ENCODE data around the gene SERP2. TPM values are rescaled to one million over a fixed set of nuclear protein-coding genes. Genes with fewer than 3 reads are reported as not detected.

SERP2 gene
- total and polyA plus RNA-seq, 2 of the 13 experiments (the other 11 are each of a cell fraction or from before 2014, with no cell fraction given): not detected

DNA sequence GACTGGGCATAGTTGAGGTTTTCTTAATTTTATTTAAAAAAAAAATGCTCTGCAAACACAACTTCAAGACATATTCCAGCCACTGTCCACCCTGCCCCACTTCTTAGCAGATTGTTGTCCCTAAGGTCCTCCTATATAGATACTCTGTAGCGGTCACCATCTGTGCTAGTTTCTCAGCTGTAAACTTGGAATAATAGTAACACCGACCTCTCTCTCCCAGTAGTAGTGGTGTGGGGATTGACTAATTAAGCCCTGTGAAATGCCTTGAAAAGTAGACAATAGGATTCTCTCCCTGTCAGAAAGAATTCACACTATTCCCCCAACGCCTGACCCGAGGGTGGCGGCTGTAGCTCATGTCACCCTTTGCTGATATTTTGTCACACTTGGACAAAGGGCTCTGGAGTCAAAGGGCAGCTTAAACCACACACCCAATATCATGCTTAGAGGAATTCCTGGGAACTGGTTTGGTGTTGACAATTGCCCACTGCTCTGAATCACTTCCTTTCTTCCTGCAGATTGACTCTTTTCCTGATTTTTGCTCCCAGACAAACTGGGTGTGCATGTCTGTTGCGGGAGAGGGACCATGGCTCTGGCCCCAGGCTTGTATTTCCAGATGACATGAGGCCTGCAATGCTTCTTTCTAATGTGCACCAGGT lies 9.2 kb upstream of the SERP2 start (continued):
- TF ChIP-seq, protein P1, sequence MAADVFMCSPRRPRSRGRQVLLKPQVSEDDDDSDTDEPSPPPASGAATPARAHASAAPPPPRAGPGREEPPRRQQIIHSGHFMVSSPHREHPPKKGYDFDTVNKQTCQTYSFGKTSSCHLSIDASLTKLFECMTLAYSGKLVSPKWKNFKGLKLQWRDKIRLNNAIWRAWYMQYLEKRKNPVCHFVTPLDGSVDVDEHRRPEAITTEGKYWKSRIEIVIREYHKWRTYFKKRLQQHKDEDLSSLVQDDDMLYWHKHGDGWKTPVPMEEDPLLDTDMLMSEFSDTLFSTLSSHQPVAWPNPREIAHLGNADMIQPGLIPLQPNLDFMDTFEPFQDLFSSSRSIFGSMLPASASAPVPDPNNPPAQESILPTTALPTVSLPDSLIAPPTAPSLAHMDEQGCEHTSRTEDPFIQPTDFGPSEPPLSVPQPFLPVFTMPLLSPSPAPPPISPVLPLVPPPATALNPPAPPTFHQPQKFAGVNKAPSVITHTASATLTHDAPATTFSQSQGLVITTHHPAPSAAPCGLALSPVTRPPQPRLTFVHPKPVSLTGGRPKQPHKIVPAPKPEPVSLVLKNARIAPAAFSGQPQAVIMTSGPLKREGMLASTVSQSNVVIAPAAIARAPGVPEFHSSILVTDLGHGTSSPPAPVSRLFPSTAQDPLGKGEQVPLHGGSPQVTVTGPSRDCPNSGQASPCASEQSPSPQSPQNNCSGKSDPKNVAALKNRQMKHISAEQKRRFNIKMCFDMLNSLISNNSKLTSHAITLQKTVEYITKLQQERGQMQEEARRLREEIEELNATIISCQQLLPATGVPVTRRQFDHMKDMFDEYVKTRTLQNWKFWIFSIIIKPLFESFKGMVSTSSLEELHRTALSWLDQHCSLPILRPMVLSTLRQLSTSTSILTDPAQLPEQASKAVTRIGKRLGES (CRISPR knock-in tag; IDR thresholded peaks at IDR 0.05; ENCODE audit: borderline replicate concordance): no peak
- TF ChIP-seq SRSF9 (IDR thresholded peaks at IDR 0.05; ENCODE audit: borderline replicate concordance, insufficient read depth, low read depth, low read length, poor library complexity, severe bottlenecking): no peak
- no peak for TF ChIP-seq DR1 (CRISPR knock-in tag; IDR thresholded peaks at IDR 0.05)
- peak; percentile 34; the same call in 1 of the 2 replicates for TF ChIP-seq TCF7 (IDR thresholded peaks at IDR 0.05; ENCODE audit: low read depth)
- TF ChIP-seq, protein P2, sequence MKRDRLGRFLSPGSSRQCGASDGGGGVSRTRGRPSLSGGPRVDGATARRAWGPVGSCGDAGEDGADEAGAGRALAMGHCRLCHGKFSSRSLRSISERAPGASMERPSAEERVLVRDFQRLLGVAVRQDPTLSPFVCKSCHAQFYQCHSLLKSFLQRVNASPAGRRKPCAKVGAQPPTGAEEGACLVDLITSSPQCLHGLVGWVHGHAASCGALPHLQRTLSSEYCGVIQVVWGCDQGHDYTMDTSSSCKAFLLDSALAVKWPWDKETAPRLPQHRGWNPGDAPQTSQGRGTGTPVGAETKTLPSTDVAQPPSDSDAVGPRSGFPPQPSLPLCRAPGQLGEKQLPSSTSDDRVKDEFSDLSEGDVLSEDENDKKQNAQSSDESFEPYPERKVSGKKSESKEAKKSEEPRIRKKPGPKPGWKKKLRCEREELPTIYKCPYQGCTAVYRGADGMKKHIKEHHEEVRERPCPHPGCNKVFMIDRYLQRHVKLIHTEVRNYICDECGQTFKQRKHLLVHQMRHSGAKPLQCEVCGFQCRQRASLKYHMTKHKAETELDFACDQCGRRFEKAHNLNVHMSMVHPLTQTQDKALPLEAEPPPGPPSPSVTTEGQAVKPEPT (CRISPR knock-in tag; IDR thresholded peaks at IDR 0.05; ENCODE audit: low read depth): no peak
- TF ChIP-seq NR2C2 (CRISPR knock-in tag; IDR thresholded peaks at IDR 0.05; ENCODE audit: borderline replicate concordance): peak; percentile 47; the same call in 1 of the 2 replicates
- TF ChIP-seq, protein P3, sequence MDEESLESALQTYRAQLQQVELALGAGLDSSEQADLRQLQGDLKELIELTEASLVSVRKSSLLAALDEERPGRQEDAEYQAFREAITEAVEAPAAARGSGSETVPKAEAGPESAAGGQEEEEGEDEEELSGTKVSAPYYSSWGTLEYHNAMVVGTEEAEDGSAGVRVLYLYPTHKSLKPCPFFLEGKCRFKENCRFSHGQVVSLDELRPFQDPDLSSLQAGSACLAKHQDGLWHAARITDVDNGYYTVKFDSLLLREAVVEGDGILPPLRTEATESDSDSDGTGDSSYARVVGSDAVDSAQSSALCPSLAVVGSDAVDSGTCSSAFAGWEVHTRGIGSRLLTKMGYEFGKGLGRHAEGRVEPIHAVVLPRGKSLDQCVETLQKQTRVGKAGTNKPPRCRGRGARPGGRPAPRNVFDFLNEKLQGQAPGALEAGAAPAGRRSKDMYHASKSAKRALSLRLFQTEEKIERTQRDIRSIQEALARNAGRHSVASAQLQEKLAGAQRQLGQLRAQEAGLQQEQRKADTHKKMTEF (CRISPR knock-in tag; IDR thresholded peaks at IDR 0.05): peak; percentile 43; the same call in 1 of the 2 replicates
- TF ChIP-seq CREM (IDR thresholded peaks at IDR 0.05): 0 out of 2 replicates have a peak, but pooled peaks have one; percentile 32
- no peak for TF ChIP-seq CREM (CRISPR knock-in tag; IDR thresholded peaks at IDR 0.05)
- 0 out of 2 replicates have a peak, but pooled peaks have one; percentile 46 for TF ChIP-seq PITX1 (CRISPR knock-in tag; IDR thresholded peaks at IDR 0.05)
- peak; percentile 65; the same call in 1 of the 2 replicates for TF ChIP-seq GFI1 (CRISPR knock-in tag; IDR thresholded peaks at IDR 0.05; ENCODE audit: borderline replicate concordance)
- TF ChIP-seq HHEX (CRISPR knock-in tag; IDR thresholded peaks at IDR 0.05): 0 out of 2 replicates have a peak, but pooled peaks have one; percentile 32
- peak; percentile 40; the same call in 1 of the 2 replicates for TF ChIP-seq FOSL1 (CRISPR knock-in tag; IDR thresholded peaks at IDR 0.05; ENCODE audit: borderline replicate concordance)
- TF ChIP-seq, protein P4, sequence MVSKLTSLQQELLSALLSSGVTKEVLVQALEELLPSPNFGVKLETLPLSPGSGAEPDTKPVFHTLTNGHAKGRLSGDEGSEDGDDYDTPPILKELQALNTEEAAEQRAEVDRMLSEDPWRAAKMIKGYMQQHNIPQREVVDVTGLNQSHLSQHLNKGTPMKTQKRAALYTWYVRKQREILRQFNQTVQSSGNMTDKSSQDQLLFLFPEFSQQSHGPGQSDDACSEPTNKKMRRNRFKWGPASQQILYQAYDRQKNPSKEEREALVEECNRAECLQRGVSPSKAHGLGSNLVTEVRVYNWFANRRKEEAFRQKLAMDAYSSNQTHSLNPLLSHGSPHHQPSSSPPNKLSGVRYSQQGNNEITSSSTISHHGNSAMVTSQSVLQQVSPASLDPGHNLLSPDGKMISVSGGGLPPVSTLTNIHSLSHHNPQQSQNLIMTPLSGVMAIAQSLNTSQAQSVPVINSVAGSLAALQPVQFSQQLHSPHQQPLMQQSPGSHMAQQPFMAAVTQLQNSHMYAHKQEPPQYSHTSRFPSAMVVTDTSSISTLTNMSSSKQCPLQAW (CRISPR knock-in tag; IDR thresholded peaks at IDR 0.05): peak; percentile 67; the same call in 1 of the 2 replicates
- TF ChIP-seq PCBP2 (optimal IDR thresholded peaks at IDR 0.05; ENCODE audit: low read depth, low read length, poor library complexity, severe bottlenecking): no peak
- peak; percentile 74; the same call in 1 of the 2 replicates for TF ChIP-seq FOXO1 (CRISPR knock-in tag; IDR thresholded peaks at IDR 0.05)
- TF ChIP-seq, protein P5, sequence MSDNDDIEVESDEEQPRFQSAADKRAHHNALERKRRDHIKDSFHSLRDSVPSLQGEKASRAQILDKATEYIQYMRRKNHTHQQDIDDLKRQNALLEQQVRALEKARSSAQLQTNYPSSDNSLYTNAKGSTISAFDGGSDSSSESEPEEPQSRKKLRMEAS (IDR thresholded peaks at IDR 0.05): peak; percentile 38; the same call in 1 of the 2 replicates
- peak; percentile 34; the same call in 1 of the 2 replicates for TF ChIP-seq ZMYM3 (CRISPR knock-in tag; IDR thresholded peaks at IDR 0.05)
- TF ChIP-seq ZNF788 (CRISPR knock-in tag; IDR thresholded peaks at IDR 0.05; ENCODE audit: borderline replicate concordance): peak; percentile 41; the same call in 1 of the 2 replicates
- no peak for TF ChIP-seq SRSF1 (optimal IDR thresholded peaks at IDR 0.05; ENCODE audit: low read depth, low read length)
- TF ChIP-seq GATAD2A (CRISPR knock-in tag; IDR thresholded peaks at IDR 0.05): peak; percentile 44; the same call in 1 of the 2 replicates
- TF ChIP-seq ZNF644 (CRISPR knock-in tag; IDR thresholded peaks at IDR 0.05; ENCODE audit: low read depth): no peak

Data from HepG2 (cell line).